NCI-H748 (cell line): ENCODE measurements around the gene KRT32.
"Not testable (repeated sequence)": the region's sequence is repeated elsewhere in the genome, so short reads cannot be mapped to it uniquely, and the experiment has no call there.

Source experiments
- DNase-seq: peaks from one replicate; lab custom pipeline; 2025; ENCODE audit not compliant: unreplicated experiment; lab: John Stamatoyannopoulos, UW

KRT32 gene

GRCh38 chr17:41430376-41430775, 36.8 kb downstream of the KRT32 start:
- DNase-seq = not testable (repeated sequence)

GRCh38 chr17:41429667-41430066, 37.5 kb downstream of the KRT32 start:
- DNase-seq = no peak

- DNase-seq = no peak
Observed at GRCh38 chr17:41428591-41429291, 38.4 kb downstream of the KRT32 start.

- no peak for DNase-seq
Observed at GRCh38 chr17:41424111-41424635, 43.0 kb downstream of the KRT32 start, which contains the start of gene KRT37. Gene KRT37 (minus strand): TSS chr17:41424585. CDS start chr17:41424523, 62 bp downstream.

- not testable (repeated sequence) for DNase-seq
Observed at GRCh38 chr17:41422586-41422985, 44.6 kb downstream of the KRT32 start.

GRCh38 chr17:41421617-41422016, 45.6 kb downstream of the KRT32 start:
- no peak for DNase-seq

GRCh38 chr17:41421116-41421515, 46.1 kb downstream of the KRT32 start:
- no peak for DNase-seq

- DNase-seq = no peak
Observed at GRCh38 chr17:41420134-41420533, 47.1 kb downstream of the KRT32 start.

- DNase-seq = no peak
Observed at GRCh38 chr17:41419716-41420115, 47.5 kb downstream of the KRT32 start.

- no peak for DNase-seq
Observed at GRCh38 chr17:41418116-41418860, 48.9 kb downstream of the KRT32 start.

- DNase-seq = no peak
Observed at GRCh38 chr17:41417576-41418015, 49.6 kb downstream of the KRT32 start.

- no peak for DNase-seq
Observed at GRCh38 chr17:41417127-41417526, 50.1 kb downstream of the KRT32 start.

- DNase-seq = peak; percentile 40
Observed at GRCh38 chr17:41416479-41416878, 50.7 kb downstream of the KRT32 start.

- no peak for DNase-seq
Observed at GRCh38 chr17:41415833-41416335, 51.3 kb downstream of the KRT32 start.

GRCh38 chr17:41415411-41415810, 51.8 kb downstream of the KRT32 start:
- no peak for DNase-seq

- DNase-seq = no peak
Observed at GRCh38 chr17:41413982-41414381, 53.2 kb downstream of the KRT32 start.

GRCh38 chr17:41413353-41413957, 53.7 kb downstream of the KRT32 start:
- no peak for DNase-seq

- DNase-seq = no peak
Observed at GRCh38 chr17:41411072-41411840, 55.9 kb downstream of the KRT32 start.
